HepG2 (cell line): ENCODE results near the gene BCAS1.

ENCODE experiments used
- SIN3A ChIP-seq: IDR thresholded peaks from 2 replicates; pipeline ENCODE4 v1.6.1; 2011; ENCODE audit warnings: low read depth, mild to moderate bottlenecking, control low read depth, low read length, borderline replicate concordance
- YY1 ChIP-seq: IDR thresholded peaks from 2 replicates; pipeline ENCODE4 v1.6.1; 2011; ENCODE audit warnings: low read length, low read depth, moderate library complexity, mild to moderate bottlenecking; ENCODE audit not compliant: insufficient read depth, insufficient replicate concordance
- ZBTB1 ChIP-seq: sonication (generic); formaldehyde crosslinking; IDR thresholded peaks from 2 replicates; pipeline ENCODE4 v1.4.0; 2020; ENCODE audit warnings: missing genetic modification reagents, borderline replicate concordance
- ZFX ChIP-seq: sonication (generic); formaldehyde crosslinking; IDR thresholded peaks from 2 replicates; pipeline ENCODE4 v1.4.0; 2020; ENCODE audit warnings: mild to moderate bottlenecking, low read depth, missing genetic modification reagents, moderate library complexity

GRCh38 chr20:54099894-54100293 is 29.5 kb upstream of the BCAS1 start:
- TF ChIP-seq ZBTB1 (no peak), YY1 (no peak), ZFX (CRISPR knock-in tag) (no peak), SIN3A (no peak)
